ENCODE measurements around the gene SLC1A7. TPM values are rescaled to one million over a fixed set of nuclear protein-coding genes. Genes with fewer than 3 reads are reported as not detected.

Gene SLC1A7
- total and polyA plus RNA-seq, 2 of the 13 experiments (the other 11 are each of a cell fraction or from before 2014, with no cell fraction given) = 0.04 to 2.0 TPM

DNA sequence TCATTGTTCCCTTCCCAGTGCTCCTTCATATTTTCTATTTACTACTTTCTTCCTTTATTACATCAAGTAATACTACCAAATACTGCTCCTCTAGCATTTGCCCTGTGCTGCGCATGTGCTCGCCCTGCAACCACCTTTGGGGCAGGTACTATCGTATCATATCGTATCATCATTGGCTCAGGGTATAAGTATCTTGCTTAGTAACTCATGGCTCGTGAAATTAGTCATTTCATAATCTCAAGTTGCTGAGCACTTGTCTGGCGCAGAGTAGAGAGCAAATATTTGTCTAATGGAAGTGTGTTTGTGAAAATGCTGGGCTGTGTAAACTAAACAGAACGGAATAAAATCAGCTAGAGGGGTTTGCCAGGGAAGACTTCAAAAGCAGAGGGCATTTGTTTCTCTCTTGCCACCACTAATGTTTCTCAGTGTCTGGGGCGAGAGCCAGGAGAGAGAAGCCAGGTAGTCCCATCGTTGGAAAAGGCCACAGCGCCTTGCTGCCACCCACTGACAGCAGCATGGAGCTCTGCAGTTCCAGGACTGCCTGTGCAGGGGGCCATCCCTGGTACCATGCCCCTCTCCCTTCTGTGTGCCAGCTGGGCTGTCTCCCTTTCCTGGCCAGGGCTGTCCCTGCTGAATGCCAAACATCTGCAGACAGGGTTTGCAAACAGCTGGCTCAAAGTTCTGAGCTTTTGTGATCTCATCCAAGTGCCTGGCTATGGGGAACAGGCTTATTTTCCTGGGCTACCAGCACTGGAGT, 34.2 kb upstream of the SLC1A7 start (continued):
- TF ChIP-seq CC2D1A (CRISPR knock-in tag; IDR thresholded peaks at IDR 0.05) = no peak
- 0 out of 2 replicates have a peak, but pooled peaks have one; percentile 19 for TF ChIP-seq KDM2A (CRISPR knock-in tag; IDR thresholded peaks at IDR 0.05; ENCODE audit: borderline replicate concordance, low read depth)
- peak; percentile 52; the same call in 1 of the 2 replicates for TF ChIP-seq CBX5 (CRISPR knock-in tag; IDR thresholded peaks at IDR 0.05; ENCODE audit: borderline replicate concordance)
- TF ChIP-seq, protein P1, sequence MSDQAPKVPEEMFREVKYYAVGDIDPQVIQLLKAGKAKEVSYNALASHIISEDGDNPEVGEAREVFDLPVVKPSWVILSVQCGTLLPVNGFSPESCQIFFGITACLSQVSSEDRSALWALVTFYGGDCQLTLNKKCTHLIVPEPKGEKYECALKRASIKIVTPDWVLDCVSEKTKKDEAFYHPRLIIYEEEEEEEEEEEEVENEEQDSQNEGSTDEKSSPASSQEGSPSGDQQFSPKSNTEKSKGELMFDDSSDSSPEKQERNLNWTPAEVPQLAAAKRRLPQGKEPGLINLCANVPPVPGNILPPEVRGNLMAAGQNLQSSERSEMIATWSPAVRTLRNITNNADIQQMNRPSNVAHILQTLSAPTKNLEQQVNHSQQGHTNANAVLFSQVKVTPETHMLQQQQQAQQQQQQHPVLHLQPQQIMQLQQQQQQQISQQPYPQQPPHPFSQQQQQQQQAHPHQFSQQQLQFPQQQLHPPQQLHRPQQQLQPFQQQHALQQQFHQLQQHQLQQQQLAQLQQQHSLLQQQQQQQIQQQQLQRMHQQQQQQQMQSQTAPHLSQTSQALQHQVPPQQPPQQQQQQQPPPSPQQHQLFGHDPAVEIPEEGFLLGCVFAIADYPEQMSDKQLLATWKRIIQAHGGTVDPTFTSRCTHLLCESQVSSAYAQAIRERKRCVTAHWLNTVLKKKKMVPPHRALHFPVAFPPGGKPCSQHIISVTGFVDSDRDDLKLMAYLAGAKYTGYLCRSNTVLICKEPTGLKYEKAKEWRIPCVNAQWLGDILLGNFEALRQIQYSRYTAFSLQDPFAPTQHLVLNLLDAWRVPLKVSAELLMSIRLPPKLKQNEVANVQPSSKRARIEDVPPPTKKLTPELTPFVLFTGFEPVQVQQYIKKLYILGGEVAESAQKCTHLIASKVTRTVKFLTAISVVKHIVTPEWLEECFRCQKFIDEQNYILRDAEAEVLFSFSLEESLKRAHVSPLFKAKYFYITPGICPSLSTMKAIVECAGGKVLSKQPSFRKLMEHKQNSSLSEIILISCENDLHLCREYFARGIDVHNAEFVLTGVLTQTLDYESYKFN (CRISPR knock-in tag; conservative IDR thresholded peaks at IDR 0.05) = peak; percentile 22; the same call in 1 of the 2 replicates
- TF ChIP-seq TCF12 (IDR thresholded peaks at IDR 0.05) = no peak
- TF ChIP-seq TCF12 (CRISPR knock-in tag; IDR thresholded peaks at IDR 0.05) = no peak
- TF ChIP-seq, protein P2, sequence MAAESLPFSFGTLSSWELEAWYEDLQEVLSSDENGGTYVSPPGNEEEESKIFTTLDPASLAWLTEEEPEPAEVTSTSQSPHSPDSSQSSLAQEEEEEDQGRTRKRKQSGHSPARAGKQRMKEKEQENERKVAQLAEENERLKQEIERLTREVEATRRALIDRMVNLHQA (CRISPR knock-in tag; IDR thresholded peaks at IDR 0.05) = no peak
- peak; percentile 18; the same call in 1 of the 2 replicates for TF ChIP-seq GATAD1 (CRISPR knock-in tag; IDR thresholded peaks at IDR 0.05)
- TF ChIP-seq CREM (IDR thresholded peaks at IDR 0.05) = no peak
- TF ChIP-seq CREM (CRISPR knock-in tag; IDR thresholded peaks at IDR 0.05) = no peak
- no peak for TF ChIP-seq ZSCAN30 (CRISPR knock-in tag; IDR thresholded peaks at IDR 0.05)
- TF ChIP-seq, protein P3, sequence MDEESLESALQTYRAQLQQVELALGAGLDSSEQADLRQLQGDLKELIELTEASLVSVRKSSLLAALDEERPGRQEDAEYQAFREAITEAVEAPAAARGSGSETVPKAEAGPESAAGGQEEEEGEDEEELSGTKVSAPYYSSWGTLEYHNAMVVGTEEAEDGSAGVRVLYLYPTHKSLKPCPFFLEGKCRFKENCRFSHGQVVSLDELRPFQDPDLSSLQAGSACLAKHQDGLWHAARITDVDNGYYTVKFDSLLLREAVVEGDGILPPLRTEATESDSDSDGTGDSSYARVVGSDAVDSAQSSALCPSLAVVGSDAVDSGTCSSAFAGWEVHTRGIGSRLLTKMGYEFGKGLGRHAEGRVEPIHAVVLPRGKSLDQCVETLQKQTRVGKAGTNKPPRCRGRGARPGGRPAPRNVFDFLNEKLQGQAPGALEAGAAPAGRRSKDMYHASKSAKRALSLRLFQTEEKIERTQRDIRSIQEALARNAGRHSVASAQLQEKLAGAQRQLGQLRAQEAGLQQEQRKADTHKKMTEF (CRISPR knock-in tag; IDR thresholded peaks at IDR 0.05) = peak; percentile 48; the same call in 1 of the 2 replicates
- no peak for TF ChIP-seq KLF13 (CRISPR knock-in tag; IDR thresholded peaks at IDR 0.05)
- TF ChIP-seq SMC3 (IDR thresholded peaks at IDR 0.05; ENCODE audit: low read length) = peak; percentile 45
- TF ChIP-seq, protein P4, sequence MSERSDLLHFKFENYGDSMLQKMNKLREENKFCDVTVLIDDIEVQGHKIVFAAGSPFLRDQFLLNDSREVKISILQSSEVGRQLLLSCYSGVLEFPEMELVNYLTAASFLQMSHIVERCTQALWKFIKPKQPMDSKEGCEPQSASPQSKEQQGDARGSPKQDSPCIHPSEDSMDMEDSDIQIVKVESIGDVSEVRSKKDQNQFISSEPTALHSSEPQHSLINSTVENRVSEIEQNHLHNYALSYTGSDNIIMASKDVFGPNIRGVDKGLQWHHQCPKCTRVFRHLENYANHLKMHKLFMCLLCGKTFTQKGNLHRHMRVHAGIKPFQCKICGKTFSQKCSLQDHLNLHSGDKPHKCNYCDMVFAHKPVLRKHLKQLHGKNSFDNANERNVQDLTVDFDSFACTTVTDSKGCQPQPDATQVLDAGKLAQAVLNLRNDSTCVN (CRISPR knock-in tag; IDR thresholded peaks at IDR 0.05; ENCODE audit: borderline replicate concordance) = no peak
- peak; percentile 63; the same call in 1 of the 2 replicates for TF ChIP-seq ZNF232 (CRISPR knock-in tag; IDR thresholded peaks at IDR 0.05; ENCODE audit: borderline replicate concordance)
- TF ChIP-seq RXRB (CRISPR knock-in tag; IDR thresholded peaks at IDR 0.05; ENCODE audit: borderline replicate concordance) = peak; percentile 48
- TF ChIP-seq KDM5B (CRISPR knock-in tag; IDR thresholded peaks at IDR 0.05; ENCODE audit: borderline replicate concordance) = 0 out of 2 replicates have a peak, but pooled peaks have one; percentile 34
- TF ChIP-seq FOSL2 (CRISPR knock-in tag; IDR thresholded peaks at IDR 0.05) = peak; percentile 40; the same call in 1 of the 2 replicates

Measured in HepG2 (cell line).